Esophagus (tissue), 2 donors: ENCODE results near the gene FOXO4. TPM values are rescaled to one million over a fixed set of nuclear protein-coding genes. Genes with fewer than 3 reads are reported as not detected.

Source experiments
- H3K27ac ChIP-seq, 2 donors: one replicate each; pipeline ENCODE4 v1.5.1; 2013; ENCODE audit warnings: low read depth in 2 of 2, mild to moderate bottlenecking in 2 of 2, inconsistent platforms in 1 of 2, low read length in 1 of 2, moderate library complexity in 1 of 2
- H3K27me3 ChIP-seq, 2 donors: one replicate each; pipeline ENCODE4 v1.6.1; 2013; ENCODE audit warnings: low read length in 2 of 2, control low read depth in 1 of 2, mild to moderate bottlenecking in 1 of 2; ENCODE audit not compliant: insufficient read depth in 2 of 2, control insufficient read depth in 1 of 2
- H3K36me3 ChIP-seq, 2 donors: one replicate each; pipeline ENCODE4 v1.6.1; 2013; ENCODE audit warnings: low read length in 1 of 2; ENCODE audit not compliant: control insufficient read depth in 2 of 2, insufficient read depth in 2 of 2
- H3K4me1 ChIP-seq, 2 donors: one replicate each; pipeline ENCODE4 v1.6.1; 2013; ENCODE audit warnings: low read length in 1 of 2; ENCODE audit not compliant: control insufficient read depth in 2 of 2, insufficient read depth in 2 of 2
- H3K4me3 ChIP-seq, 2 donors: one replicate each; pipeline ENCODE4 v1.5.1; 2013; ENCODE audit warnings: low read length in 2 of 2, mild to moderate bottlenecking in 2 of 2, low read depth in 1 of 2, moderate library complexity in 1 of 2
- H3K9me3 ChIP-seq, 2 donors: one replicate each; pipeline ENCODE4 v1.6.1; 2013; ENCODE audit warnings: mild to moderate bottlenecking in 2 of 2, low read depth in 1 of 2, low read length in 1 of 2, moderate library complexity in 1 of 2; ENCODE audit not compliant: control insufficient read depth in 2 of 2, insufficient read depth in 1 of 2
- whole genome bisulfite sequencing, 2 donors: extraction: QIAGEN DNeasy Blood & Tissue Kit; methylation state at CpG; one replicate each; pipeline ENCODE4 v1.1.7; 2013; 5-methylcytosine and 5-hydroxymethylcytosine counted together
- polyA plus RNA-seq, 2 donors: library from polyadenylated mRNA; stranded (reverse); fragments of 200-250 nt; gene quantifications; one replicate each; pipeline ENCODE4 v1.2.3, GENCODE V29; 2013
- donor health status: healthy with polysubstance abuse.
- donor health status: Bipolar disorder and iron deficiency.

FOXO4 gene
- polyA plus RNA-seq, 2 donors = 8.4 to 13.0 TPM

DNA sequence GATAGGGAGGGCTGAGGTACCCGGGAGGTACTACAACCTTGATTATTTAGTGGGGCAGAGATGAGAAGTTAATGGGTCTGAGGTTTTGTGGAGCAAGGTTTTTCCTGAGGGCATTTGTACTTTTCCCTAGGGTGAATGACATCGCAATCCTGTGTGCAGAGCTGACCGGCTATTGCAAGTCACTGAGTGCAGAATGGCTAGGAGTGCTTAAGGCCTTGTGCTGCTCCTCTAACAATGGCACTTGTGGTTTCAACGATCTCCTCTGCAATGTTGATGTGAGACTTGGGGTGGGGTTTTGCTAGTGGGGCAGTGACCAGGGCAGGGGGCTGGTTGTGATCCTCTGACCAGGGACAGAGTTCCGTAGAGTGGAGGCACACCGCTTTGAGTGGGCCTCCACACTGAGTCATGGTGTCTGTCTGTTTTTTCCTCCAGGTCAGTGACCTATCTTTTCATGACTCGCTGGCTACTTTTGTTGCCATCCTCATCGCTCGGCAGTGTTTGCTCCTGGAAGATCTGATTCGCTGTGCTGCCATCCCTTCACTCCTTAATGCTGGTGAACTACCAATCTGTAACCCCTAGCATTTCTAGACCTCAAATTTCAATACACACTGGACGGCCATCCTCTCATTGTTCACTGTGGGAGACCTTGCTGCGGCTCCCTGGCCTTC lies 32.6 kb downstream of the FOXO4 start:
- Histone ChIP-seq H3K9me3 (no peaks in the 10 kb centered on the region), H3K27ac (no peak overlapping the region), H3K36me3 (peaks cover 4 to 47% of the 10 kb centered on the region in 2 donors), H3K4me1 (no peaks in the 10 kb centered on the region), H3K27me3 (no peaks in the 10 kb centered on the region), H3K4me3 (no peak overlapping the region)
- WGBS, 2 donors = 75 to 78% methylated on average over 12 of the region's 12 CpGs

GRCh38 chrX:71128915-71129765 lies 33.5 kb downstream of the FOXO4 start:
- Histone ChIP-seq H3K9me3 (no peaks in the 10 kb centered on the region), H3K36me3 (peaks cover 4 to 51% of the 10 kb centered on the region in 2 donors), H3K27me3 (no peaks in the 10 kb centered on the region), H3K4me3 (no peak overlapping the region), H3K27ac (no peak overlapping the region), H3K4me1 (no peaks in the 10 kb centered on the region)
- 29 to 31% methylated on average over 18 of the region's 18 CpGs for WGBS, 2 donors

DNA sequence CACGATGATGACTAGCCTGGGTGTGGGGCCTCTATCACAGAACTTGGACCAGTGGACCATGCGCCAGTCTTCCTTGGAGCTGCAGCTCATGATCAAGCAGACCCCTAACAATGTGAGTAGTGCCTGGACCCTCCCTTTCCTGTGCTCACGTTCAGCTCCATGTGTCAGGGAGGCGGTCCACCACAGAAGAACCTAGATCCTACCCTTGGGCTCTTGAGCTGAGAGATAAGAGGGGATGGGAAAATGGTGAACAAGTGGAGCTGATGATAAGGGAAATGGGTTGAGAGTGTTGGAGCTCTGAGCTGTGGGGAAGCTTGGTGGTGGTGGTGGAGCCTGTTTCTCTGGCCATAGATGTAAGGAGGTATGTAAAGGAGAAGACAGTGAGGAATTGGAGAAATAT lies 35.9 kb downstream of the FOXO4 start:
- H3K27me3 ChIP-seq = no peaks in the 10 kb centered on the region
- peaks cover 4 to 46% of the 10 kb centered on the region in 2 donors for H3K36me3 ChIP-seq
- WGBS, 2 donors = 83 to 92% methylated on average over 4 of the region's 4 CpGs
- H3K27ac ChIP-seq = no peak overlapping the region
- H3K4me3 ChIP-seq = no peak overlapping the region
- H3K4me1 ChIP-seq = no peaks in the 10 kb centered on the region
- no peaks in the 10 kb centered on the region for H3K9me3 ChIP-seq

DNA sequence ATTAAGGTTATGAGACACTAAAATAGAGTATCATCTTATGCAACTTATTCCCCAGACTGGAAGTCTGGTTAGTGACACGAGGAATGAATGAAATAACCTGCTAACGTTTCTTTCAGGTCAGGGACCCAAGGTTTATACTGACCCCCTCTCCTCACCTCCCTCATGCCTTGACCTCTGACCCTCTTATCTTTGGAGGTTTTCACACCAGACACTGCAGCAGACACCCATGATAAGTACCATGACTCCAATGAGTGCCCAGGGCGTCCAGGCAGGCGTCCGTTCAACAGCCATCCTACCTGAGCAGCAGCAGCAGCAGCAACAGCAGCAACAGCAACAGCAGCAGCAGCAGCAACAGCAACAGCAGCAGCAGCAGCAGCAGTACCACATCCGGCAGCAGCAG lies 44.8 kb downstream of the FOXO4 start:
- Histone ChIP-seq H3K36me3 (peaks cover 0 to 10% of the 10 kb centered on the region in 2 donors), H3K4me3 (no peak overlapping the region), H3K27me3 (no peaks in the 10 kb centered on the region), H3K27ac (no peak overlapping the region), H3K9me3 (no peaks in the 10 kb centered on the region), H3K4me1 (no peaks in the 10 kb centered on the region)
- 60 to 76% methylated on average over 6 of the region's 6 CpGs for WGBS, 2 donors

GRCh38 chrX:71143508-71143907 lies 47.9 kb downstream of the FOXO4 start:
- Histone ChIP-seq H3K27ac (no peak overlapping the region), H3K4me3 (no peak overlapping the region), H3K4me1 (no peaks in the 10 kb centered on the region), H3K9me3 (no peaks in the 10 kb centered on the region), H3K27me3 (no peaks in the 10 kb centered on the region), H3K36me3 (peaks cover 0 to 4% of the 10 kb centered on the region in 2 donors)
- WGBS, 2 donors = 42 to 52% methylated on average over 6 of the region's 6 CpGs

GRCh38 chrX:71144651-71145050 lies 49.0 kb downstream of the FOXO4 start, which contains the start of gene NLGN3:
TSS of gene NLGN3 (plus strand) at chrX:71144841. CDS start at chrX:71147750, 2,909 bp downstream.
- Histone ChIP-seq H3K9me3 (no peaks in the 10 kb centered on the region), H3K4me1 (no peaks in the 10 kb centered on the region), H3K4me3 (no peak within 1 kb of the TSS), H3K27me3 (no peaks in the 10 kb centered on the region), H3K27ac (no peak within 1 kb of the TSS), H3K36me3 (peaks cover 0 to 4% of the 10 kb centered on the region in 2 donors)
- WGBS, 2 donors = 12 to 26% methylated on average over 27 to 28 of the region's 28 CpGs

GRCh38 chrX:71147496-71148277 lies 52.0 kb downstream of the FOXO4 start:
- H3K36me3 ChIP-seq = no peaks in the 10 kb centered on the region
- 86 to 92% methylated on average over 25 to 28 of the region's 28 CpGs for whole genome bisulfite sequencing, 2 donors
- H3K4me3 ChIP-seq = no peak overlapping the region
- H3K9me3 ChIP-seq = no peaks in the 10 kb centered on the region
- no peaks in the 10 kb centered on the region for H3K27me3 ChIP-seq
- H3K4me1 ChIP-seq = no peaks in the 10 kb centered on the region
- no peak overlapping the region for H3K27ac ChIP-seq

- no peaks in the 10 kb centered on the region for H3K27me3 ChIP-seq
- no peak overlapping the region for H3K4me3 ChIP-seq
- H3K4me1 ChIP-seq = no peaks in the 10 kb centered on the region
- no peak overlapping the region for H3K27ac ChIP-seq
- whole genome bisulfite sequencing, 2 donors = 80 to 83% methylated on average over 8 of the region's 8 CpGs
- no peaks in the 10 kb centered on the region for H3K36me3 ChIP-seq
- H3K9me3 ChIP-seq = no peaks in the 10 kb centered on the region
Observed at GRCh38 chrX:71148278-71148663, 52.6 kb downstream of the FOXO4 start.

GRCh38 chrX:71151366-71151765 lies 55.7 kb downstream of the FOXO4 start:
- no peaks in the 10 kb centered on the region for H3K27me3 ChIP-seq
- WGBS, 2 donors = 71 to 75% methylated on average over 7 of the region's 7 CpGs
- no peaks in the 10 kb centered on the region for H3K36me3 ChIP-seq
- H3K27ac ChIP-seq = no peak overlapping the region
- H3K4me1 ChIP-seq = no peaks in the 10 kb centered on the region
- H3K4me3 ChIP-seq = no peak overlapping the region
- H3K9me3 ChIP-seq = no peaks in the 10 kb centered on the region
